Measurements from ENCODE around the gene CDYL2. TPM values are rescaled to one million over a fixed set of nuclear protein-coding genes. Genes with fewer than 3 reads are reported as not detected.

Gene CDYL2
- total RNA-seq, 1 experiment from 2014 or later = 8.2 TPM

DNA sequence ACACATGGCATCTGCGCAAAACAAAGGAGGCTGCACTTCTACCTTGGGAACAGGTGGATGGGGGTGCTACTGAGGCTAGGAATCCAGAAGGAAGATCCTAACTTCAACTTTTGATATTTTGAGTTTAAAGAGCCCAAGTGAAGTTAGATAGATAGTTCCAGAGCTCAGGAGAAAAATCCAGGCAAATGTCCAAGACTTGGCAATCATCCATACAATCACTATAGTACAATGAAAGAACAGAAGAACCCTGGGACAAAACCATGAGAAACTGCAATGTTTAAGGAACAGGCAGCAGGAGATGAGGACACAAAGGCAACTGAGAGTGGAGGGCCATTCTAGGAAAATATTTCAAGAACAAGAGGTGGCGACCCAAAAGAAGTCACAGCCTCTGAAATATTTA, 12.4 kb downstream of the CDYL2 start:
- H3K9me3 Mint-ChIP-seq = peaks cover 14% of the 10 kb centered on the region
- ChIA-PET POLR2A (no interaction called here), CTCF (no interaction called here)
- H3K4me1 Mint-ChIP-seq = peaks cover 33% of the 10 kb centered on the region
- no peak overlapping the region for H3K27ac Mint-ChIP-seq
- H3K36me3 Mint-ChIP-seq = no peaks in the 10 kb centered on the region
- H3K27me3 Mint-ChIP-seq (ENCODE audit: low read depth) = peaks cover 3% of the 10 kb centered on the region; the same call in 1 of the 2 replicates
- H3K4me3 Mint-ChIP-seq = no peak overlapping the region
- DNase-seq (ENCODE audit: low spot score) = no peak
- no peak for ATAC-seq
- TF ChIP-seq TEAD4 (CRISPR knock-in tag; IDR thresholded peaks at IDR 0.05) (no peak), ZNF396 (CRISPR knock-in tag; IDR thresholded peaks at IDR 0.05; ENCODE audit: borderline replicate concordance) (no peak), PRRX2 (CRISPR knock-in tag; IDR thresholded peaks at IDR 0.05) (no peak)

DNA sequence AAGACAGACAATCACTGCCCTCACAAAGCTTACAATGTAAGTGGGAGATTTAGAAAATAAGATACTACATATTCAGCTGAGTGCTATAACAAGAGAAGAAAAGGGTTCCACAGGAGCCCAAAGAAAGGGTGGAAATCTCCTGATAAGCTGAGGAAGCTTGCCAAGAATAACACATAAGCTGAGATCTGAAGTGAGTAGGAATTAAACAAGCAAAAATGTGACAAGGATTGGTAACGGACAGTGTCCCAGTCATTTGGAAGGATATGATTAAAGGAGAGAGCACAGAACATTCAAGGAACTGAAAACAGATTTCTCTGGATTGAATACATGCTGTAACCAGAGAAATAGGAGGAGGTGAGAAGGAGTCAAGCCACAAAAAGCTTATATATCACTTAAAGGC, 13.0 kb downstream of the CDYL2 start:
- ChIA-PET CTCF (no interaction called here), POLR2A (no interaction called here)
- DNase-seq (ENCODE audit: low spot score) (no peak), ATAC-seq (no peak)
- H3K36me3 Mint-ChIP-seq = 0 out of 2 replicates have a peak, but pooled peaks cover under 1% of the 10 kb centered on the region
- peaks cover 33% of the 10 kb centered on the region for H3K4me1 Mint-ChIP-seq
- TF ChIP-seq ZNF396 (CRISPR knock-in tag; IDR thresholded peaks at IDR 0.05; ENCODE audit: borderline replicate concordance) (no peak), ZNF317 (CRISPR knock-in tag; IDR thresholded peaks at IDR 0.05; ENCODE audit: borderline replicate concordance, low read depth) (no peak), CDX4 (CRISPR knock-in tag; IDR thresholded peaks at IDR 0.05; ENCODE audit: borderline replicate concordance) (no peak), NR1H2 (CRISPR knock-in tag; IDR thresholded peaks at IDR 0.05) (no peak), ZNF512 (CRISPR knock-in tag; IDR thresholded peaks at IDR 0.05; ENCODE audit: borderline replicate concordance) (no peak), ZNF138 (CRISPR knock-in tag; conservative IDR thresholded peaks at IDR 0.05) (no peak), E2F1 (CRISPR knock-in tag; IDR thresholded peaks at IDR 0.05) (no peak), IRF1 (CRISPR knock-in tag; IDR thresholded peaks at IDR 0.05) (no peak), FOXK1 (CRISPR knock-in tag; IDR thresholded peaks at IDR 0.05) (no peak), ZMAT4 (CRISPR knock-in tag; IDR thresholded peaks at IDR 0.05) (no peak)
- TF ChIP-seq, protein P1, sequence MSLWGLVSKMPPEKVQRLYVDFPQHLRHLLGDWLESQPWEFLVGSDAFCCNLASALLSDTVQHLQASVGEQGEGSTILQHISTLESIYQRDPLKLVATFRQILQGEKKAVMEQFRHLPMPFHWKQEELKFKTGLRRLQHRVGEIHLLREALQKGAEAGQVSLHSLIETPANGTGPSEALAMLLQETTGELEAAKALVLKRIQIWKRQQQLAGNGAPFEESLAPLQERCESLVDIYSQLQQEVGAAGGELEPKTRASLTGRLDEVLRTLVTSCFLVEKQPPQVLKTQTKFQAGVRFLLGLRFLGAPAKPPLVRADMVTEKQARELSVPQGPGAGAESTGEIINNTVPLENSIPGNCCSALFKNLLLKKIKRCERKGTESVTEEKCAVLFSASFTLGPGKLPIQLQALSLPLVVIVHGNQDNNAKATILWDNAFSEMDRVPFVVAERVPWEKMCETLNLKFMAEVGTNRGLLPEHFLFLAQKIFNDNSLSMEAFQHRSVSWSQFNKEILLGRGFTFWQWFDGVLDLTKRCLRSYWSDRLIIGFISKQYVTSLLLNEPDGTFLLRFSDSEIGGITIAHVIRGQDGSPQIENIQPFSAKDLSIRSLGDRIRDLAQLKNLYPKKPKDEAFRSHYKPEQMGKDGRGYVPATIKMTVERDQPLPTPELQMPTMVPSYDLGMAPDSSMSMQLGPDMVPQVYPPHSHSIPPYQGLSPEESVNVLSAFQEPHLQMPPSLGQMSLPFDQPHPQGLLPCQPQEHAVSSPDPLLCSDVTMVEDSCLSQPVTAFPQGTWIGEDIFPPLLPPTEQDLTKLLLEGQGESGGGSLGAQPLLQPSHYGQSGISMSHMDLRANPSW (CRISPR knock-in tag; conservative IDR thresholded peaks at IDR 0.05; ENCODE audit: low read depth) = no peak
- TF ChIP-seq, protein P2, sequence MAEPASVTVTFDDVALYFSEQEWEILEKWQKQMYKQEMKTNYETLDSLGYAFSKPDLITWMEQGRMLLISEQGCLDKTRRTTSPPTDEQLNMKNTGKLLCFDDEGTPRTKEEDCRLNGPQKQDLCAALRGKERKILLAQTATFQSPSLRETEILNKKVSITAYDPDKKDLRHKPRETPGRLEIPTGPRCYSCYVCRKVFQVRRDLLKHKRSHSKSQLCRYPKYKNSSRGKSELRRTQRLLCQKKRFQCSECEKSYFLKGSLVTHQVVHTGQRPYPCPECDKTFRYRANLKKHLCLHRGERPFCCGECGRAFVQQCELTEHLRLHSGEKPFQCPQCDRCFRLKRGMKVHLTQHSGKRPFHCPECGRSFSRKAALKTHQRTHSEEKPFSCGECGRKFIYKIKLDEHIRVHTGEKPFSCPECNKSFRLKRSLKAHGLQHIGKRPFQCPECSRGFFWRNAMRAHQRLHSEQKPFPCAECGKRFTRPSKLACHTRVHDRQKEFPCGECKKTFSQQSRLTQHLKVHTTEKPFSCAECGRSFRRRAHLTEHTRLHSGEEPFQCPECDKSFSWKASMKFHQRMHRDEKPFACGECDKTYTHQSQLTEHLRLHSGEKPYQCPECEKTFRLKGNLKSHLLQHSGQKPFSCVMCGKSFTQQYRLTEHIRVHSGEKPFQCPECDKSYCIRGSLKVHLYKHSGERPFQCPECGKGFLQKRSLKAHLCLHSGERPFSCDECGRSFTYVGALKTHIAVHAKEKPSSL (CRISPR knock-in tag; conservative IDR thresholded peaks at IDR 0.05) = no peak
- TF ChIP-seq, protein P3, sequence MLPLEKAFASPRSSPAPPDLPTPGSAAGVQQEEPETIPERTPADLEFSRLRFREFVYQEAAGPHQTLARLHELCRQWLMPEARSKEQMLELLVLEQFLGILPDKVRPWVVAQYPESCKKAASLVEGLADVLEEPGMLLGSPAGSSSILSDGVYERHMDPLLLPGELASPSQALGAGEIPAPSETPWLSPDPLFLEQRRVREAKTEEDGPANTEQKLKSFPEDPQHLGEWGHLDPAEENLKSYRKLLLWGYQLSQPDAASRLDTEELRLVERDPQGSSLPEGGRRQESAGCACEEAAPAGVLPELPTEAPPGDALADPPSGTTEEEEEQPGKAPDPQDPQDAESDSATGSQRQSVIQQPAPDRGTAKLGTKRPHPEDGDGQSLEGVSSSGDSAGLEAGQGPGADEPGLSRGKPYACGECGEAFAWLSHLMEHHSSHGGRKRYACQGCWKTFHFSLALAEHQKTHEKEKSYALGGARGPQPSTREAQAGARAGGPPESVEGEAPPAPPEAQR (CRISPR knock-in tag; IDR thresholded peaks at IDR 0.05) = no peak
- H3K27me3 Mint-ChIP-seq (ENCODE audit: low read depth) = peaks cover 3% of the 10 kb centered on the region; the same call in 1 of the 2 replicates
- H3K9me3 Mint-ChIP-seq = peaks cover 18% of the 10 kb centered on the region
- H3K27ac Mint-ChIP-seq = no peak overlapping the region
- no peak overlapping the region for H3K4me3 Mint-ChIP-seq
